Liver (tissue), 3 donors: ENCODE data around the gene GHRHR.

Source experiments
- JUND ChIP-seq, 2 donors: IDR thresholded peaks; 2 replicates each; pipeline ENCODE4 v1.6.1; 2016; ENCODE audit warnings: antibody characterized with exemption in 2 of 2
- SP1 ChIP-seq: IDR thresholded peaks from 2 replicates; pipeline ENCODE4 v1.6.1; 2018; ENCODE audit warnings: antibody characterized with exemption, mild to moderate bottlenecking
- TF ChIP-seq, protein P1 (sequence below): fragments of 150-350 bp; IDR thresholded peaks from 2 replicates; pipeline ENCODE4 v1.5.1; 2017; ENCODE audit warnings: improper control_type of control experiment, low read depth, low read length; ENCODE audit not compliant: missing input control
- TF ChIP-seq, protein P2 (sequence below): IDR thresholded peaks from 2 replicates; pipeline ENCODE4 v1.6.1; 2016; ENCODE audit warnings: antibody characterized with exemption
- donor health status: healthy.
- donor health status: healthy.

DNA sequence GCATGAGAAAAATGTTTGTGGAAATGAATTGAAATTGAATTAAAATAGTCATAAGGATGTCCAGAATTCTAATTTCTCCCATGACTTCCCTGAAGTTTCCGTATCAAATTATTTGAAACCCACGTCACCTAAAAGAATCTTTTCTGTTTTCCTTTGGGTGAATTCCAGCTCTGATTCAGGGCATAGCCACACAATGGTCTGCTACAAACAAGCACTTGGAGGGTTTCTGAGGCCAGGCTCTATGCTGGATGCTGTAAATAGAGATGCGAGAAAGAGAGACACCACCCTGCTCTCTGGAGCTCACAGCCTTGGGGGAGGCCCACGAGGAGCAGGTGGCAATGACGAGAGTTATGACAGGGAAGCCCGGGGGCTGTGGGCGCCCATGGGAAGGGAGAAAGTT is 33.6 kb downstream of the GHRHR start:
- TF ChIP-seq SP1 = no peak
- TF ChIP-seq, protein P1, sequence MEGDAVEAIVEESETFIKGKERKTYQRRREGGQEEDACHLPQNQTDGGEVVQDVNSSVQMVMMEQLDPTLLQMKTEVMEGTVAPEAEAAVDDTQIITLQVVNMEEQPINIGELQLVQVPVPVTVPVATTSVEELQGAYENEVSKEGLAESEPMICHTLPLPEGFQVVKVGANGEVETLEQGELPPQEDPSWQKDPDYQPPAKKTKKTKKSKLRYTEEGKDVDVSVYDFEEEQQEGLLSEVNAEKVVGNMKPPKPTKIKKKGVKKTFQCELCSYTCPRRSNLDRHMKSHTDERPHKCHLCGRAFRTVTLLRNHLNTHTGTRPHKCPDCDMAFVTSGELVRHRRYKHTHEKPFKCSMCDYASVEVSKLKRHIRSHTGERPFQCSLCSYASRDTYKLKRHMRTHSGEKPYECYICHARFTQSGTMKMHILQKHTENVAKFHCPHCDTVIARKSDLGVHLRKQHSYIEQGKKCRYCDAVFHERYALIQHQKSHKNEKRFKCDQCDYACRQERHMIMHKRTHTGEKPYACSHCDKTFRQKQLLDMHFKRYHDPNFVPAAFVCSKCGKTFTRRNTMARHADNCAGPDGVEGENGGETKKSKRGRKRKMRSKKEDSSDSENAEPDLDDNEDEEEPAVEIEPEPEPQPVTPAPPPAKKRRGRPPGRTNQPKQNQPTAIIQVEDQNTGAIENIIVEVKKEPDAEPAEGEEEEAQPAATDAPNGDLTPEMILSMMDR = no peak
- no peak for TF ChIP-seq JUND (IDR thresholded peaks at IDR 0.05)
- TF ChIP-seq, protein P2, sequence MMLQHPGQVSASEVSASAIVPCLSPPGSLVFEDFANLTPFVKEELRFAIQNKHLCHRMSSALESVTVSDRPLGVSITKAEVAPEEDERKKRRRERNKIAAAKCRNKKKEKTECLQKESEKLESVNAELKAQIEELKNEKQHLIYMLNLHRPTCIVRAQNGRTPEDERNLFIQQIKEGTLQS = no peak
